Measurements from ENCODE around the gene WDR73. TPM values are rescaled to one million over a fixed set of nuclear protein-coding genes. Genes with fewer than 3 reads are reported as not detected.

WDR73 gene
- total RNA-seq, 2 donors from 2014 or later: 15.3 to 24.3 TPM

- Histone ChIP-seq H3K4me3 (no peak overlapping the region), H3K9ac (ENCODE audit: low read depth in 2 of 2, low read length in 2 of 2) (no peak overlapping the region), H3K36me3 (no peaks in the 10 kb centered on the region), H3K27me3 (no peaks in the 10 kb centered on the region), H3K27ac (no peak overlapping the region), H3K4me1 (no peaks in the 10 kb centered on the region), H3K9me3 (no peaks in the 10 kb centered on the region)
- DNase-seq: no peak
- intact Hi-C loops (cut with DNase I): no loop called here
- TF ChIP-seq CTCF (IDR thresholded peaks at IDR 0.05): no peak
These were observed 42.5 kb downstream of the WDR73 start for GRCh38 chr15:84611631-84612030.

GRCh38 chr15:84609818-84610525 lies 44.1 kb downstream of the WDR73 start:
- Histone ChIP-seq H3K4me3 (no peak overlapping the region), H3K9ac (ENCODE audit: low read depth in 2 of 2, low read length in 2 of 2) (no peak overlapping the region), H3K4me1 (no peaks in the 10 kb centered on the region), H3K27ac (no peak overlapping the region), H3K36me3 (no peaks in the 10 kb centered on the region), H3K27me3 (no peaks in the 10 kb centered on the region), H3K9me3 (no peaks in the 10 kb centered on the region)
- intact Hi-C loops (cut with DNase I): no loop called here
- TF ChIP-seq CTCF (IDR thresholded peaks at IDR 0.05): no peak
- no peak for DNase-seq

GRCh38 chr15:84608707-84609284 lies 45.3 kb downstream of the WDR73 start:
- Histone ChIP-seq H3K9me3 (no peaks in the 10 kb centered on the region), H3K4me1 (no peaks in the 10 kb centered on the region), H3K27me3 (no peaks in the 10 kb centered on the region), H3K27ac (no peak overlapping the region), H3K36me3 (no peaks in the 10 kb centered on the region), H3K9ac (ENCODE audit: low read depth in 2 of 2, low read length in 2 of 2) (no peak overlapping the region), H3K4me3 (no peak overlapping the region)
- intact Hi-C loops (cut with DNase I): no loop called here
- no peak for TF ChIP-seq CTCF (IDR thresholded peaks at IDR 0.05)
- no peak for DNase-seq

- H3K4me1 ChIP-seq: no peaks in the 10 kb centered on the region
- no peak for TF ChIP-seq CTCF (IDR thresholded peaks at IDR 0.05)
- DNase-seq: peak; percentile 53
- H3K9me3 ChIP-seq: no peaks in the 10 kb centered on the region
- no peaks in the 10 kb centered on the region for H3K27me3 ChIP-seq
- H3K36me3 ChIP-seq: no peaks in the 10 kb centered on the region
- peak overlapping the region; percentile 25 for H3K27ac ChIP-seq
- H3K9ac ChIP-seq (ENCODE audit: low read depth in 2 of 2, low read length in 2 of 2): peak overlapping the region in 1 of 2 donors; percentile 9
- H3K4me3 ChIP-seq: no peak overlapping the region
- intact Hi-C loops (cut with DNase I): no loop called here
These were observed 47.4 kb downstream of the WDR73 start for GRCh38 chr15:84606653-84607120.

- Histone ChIP-seq H3K9me3 (no peaks in the 10 kb centered on the region), H3K27ac (no peak overlapping the region), H3K4me1 (no peaks in the 10 kb centered on the region), H3K9ac (ENCODE audit: low read depth in 2 of 2, low read length in 2 of 2) (no peak overlapping the region), H3K4me3 (no peak overlapping the region), H3K36me3 (no peaks in the 10 kb centered on the region), H3K27me3 (no peaks in the 10 kb centered on the region)
- no peak for DNase-seq
- TF ChIP-seq CTCF (IDR thresholded peaks at IDR 0.05): no peak
- intact Hi-C loops (cut with DNase I): no loop called here
These were observed 48.6 kb downstream of the WDR73 start for GRCh38 chr15:84605554-84605882.

Measured in colonic mucosa (tissue), 4 donors.